ENCODE results near the gene GAB2.

- TF ChIP-seq POLR2A (IDR thresholded peaks at IDR 0.05; ENCODE audit: low read depth) (no peak), POLR2AphosphoS5 (IDR thresholded peaks at IDR 0.05) (no peak)
These were observed 223.1 kb downstream of the GAB2 start for GRCh38 chr11:78194490-78194889.
